ENCODE results near the gene C1orf210.
A peak's percentile ranks its signal among the peaks of the same experiment; 100 is the strongest.

Gene C1orf210

GRCh38 chr1:43285269-43285990, at the start of gene C1orf210:
Gene C1orf210 (minus strand): TSS chr1:43285581. CDS start chr1:43283270, 2,311 bp downstream.
- no peak for DNase-seq

DNA sequence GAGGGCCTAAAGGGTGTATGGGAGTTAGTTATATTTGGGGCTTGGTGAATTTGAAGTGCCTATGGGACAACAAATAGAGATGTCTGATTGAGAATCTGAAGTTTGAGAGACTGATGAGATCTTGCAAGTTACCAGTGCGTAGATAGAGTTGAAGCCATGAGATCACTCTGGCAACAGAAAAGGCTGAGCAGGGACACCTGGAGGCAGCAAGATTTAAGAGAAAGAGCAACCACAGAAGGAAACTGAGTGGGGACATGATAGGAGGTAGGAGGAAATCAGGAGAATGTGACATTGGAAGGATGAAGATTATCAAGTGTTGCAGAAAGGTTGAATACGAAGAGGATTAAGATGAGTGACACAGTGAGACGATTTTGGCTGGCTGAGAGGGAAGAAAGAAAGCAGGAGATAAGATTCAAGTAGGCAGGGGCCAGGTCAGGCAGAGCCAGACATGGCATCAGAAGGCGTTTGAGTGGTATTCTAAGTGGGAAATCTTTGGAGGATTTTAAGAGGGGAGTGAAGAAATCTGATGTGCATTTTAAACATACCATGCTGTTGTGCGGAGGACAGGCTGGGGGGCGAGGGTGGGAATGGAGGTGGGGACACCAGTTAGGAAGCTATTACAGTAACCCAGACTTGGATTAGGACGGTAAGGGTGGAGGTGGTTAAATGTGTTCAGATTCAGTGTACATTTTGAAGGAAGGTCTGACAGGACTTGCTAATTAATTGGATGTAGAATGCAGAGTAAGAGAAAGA, 49.2 kb upstream of the C1orf210 start:
- no peak for DNase-seq

- DNase-seq = no peak
Measured at GRCh38 chr1:43331688-43332087, 46.3 kb upstream of the C1orf210 start.

DNA sequence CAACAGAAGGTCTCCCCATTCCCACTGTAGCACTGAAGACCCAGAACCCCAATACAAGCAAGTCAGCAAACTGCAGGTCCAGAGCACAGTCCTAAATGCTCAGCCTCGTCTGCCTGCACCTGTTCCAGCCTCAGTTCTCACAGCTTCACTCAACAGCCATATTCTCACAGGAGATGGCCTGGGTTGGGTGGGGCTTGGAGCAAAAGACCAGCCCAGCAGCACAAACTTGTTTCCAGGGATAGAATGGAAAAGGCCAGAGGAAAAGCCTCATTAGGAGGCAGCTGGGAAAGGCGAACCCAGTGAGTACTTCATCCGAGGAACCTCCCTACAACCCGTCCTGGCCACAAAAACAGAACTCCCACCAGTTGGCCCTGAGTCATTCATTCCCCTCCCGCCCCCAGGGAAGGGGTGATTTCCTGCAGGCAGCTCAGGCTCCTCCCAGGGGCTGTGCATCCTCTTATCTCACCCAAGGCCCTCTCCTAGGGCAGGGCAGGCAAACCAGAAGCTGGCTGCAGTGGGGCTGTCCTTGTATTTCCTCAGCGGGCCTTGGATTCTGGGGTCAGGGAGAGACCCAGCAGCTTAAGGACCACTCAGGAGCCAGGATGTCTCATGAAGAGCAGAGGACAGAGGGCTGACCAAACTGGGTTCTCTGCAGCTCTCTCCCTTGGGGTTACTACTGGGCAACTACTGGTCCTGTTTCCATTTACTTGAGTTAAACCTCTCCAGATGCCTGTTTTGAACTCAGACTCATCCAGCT, 44.8 kb upstream of the C1orf210 start:
- DNase-seq = peak; percentile 73

DNA sequence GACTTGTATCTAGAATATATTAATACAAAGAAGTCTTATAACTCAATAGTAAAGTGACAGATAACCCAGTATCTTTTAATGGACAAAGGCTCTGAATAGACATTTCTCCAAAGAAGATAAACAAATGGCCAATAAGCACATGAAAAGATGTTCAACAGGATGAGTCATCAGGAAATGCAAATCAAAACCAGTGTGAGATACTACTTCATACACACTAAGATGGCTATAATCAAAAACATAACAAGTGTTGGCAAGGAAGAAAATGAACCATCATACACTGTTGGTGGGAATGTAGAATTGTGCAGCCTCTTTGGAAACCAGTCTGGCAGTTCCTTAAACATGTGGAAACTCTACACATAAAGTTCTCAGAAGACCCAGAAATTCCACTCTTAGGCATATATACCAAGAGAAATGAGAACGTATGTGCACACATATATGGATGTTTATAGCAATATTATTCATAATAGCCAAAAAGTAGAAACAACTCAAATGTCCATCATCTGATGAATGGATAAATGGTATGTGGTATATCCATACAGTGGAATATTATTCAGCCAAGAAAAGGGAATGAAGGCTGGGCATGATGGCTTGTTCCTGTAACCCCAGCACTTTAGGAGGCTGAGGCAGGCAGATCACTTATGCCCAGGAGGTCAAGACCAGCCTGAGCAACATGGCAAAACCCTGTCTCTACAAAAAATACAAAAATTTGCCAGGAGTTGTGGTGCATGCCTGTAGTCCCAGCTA, 42.3 kb upstream of the C1orf210 start:
- no peak for DNase-seq

GRCh38 chr1:43325381-43325780, 40.0 kb upstream of the C1orf210 start:
- no peak for DNase-seq

- no peak for DNase-seq
Measured at GRCh38 chr1:43324810-43325209, 39.4 kb upstream of the C1orf210 start.

GRCh38 chr1:43322506-43322905, 37.1 kb upstream of the C1orf210 start:
- no peak for DNase-seq

- no peak for DNase-seq
Measured at GRCh38 chr1:43321331-43321891, 36.0 kb upstream of the C1orf210 start.

DNA sequence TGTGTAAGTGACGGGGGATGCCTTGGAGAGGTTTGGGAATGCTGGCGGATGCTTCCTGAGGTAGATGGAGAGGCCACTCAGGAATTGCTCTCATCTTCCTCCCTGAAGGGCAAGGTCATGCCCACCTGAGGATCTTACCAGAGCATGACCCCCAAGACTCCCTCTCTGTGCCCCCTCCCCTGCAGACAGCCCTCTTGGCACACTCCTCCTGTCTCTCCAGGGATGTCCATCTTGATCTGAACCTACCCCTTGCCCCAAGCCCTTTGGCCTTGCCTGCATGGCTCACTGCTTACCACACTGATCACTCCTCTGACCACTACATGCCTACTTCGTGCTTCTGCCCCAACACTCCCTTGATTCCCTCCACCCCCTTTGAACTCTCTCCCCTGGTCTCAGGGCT, 34.4 kb upstream of the C1orf210 start:
- DNase-seq = no peak

DNA sequence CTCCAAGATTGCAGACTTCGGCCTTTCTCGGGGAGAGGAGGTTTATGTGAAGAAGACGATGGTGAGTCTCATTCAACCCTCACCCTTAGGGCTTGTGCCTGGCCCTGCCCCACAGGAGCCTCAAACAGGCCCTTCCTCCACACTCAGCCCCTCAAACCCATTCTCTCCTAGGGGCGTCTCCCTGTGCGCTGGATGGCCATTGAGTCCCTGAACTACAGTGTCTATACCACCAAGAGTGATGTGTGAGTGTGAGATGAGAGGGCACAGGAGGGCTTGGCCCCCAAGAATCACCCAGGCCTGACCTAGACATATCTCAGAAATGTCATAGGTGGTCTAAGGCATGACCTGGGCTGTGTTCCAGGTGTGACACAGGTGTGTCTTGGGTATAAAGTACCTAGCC, 33.9 kb upstream of the C1orf210 start:
- no peak for DNase-seq

GRCh38 chr1:43318831-43319230, 33.5 kb upstream of the C1orf210 start:
- DNase-seq = no peak

DNA sequence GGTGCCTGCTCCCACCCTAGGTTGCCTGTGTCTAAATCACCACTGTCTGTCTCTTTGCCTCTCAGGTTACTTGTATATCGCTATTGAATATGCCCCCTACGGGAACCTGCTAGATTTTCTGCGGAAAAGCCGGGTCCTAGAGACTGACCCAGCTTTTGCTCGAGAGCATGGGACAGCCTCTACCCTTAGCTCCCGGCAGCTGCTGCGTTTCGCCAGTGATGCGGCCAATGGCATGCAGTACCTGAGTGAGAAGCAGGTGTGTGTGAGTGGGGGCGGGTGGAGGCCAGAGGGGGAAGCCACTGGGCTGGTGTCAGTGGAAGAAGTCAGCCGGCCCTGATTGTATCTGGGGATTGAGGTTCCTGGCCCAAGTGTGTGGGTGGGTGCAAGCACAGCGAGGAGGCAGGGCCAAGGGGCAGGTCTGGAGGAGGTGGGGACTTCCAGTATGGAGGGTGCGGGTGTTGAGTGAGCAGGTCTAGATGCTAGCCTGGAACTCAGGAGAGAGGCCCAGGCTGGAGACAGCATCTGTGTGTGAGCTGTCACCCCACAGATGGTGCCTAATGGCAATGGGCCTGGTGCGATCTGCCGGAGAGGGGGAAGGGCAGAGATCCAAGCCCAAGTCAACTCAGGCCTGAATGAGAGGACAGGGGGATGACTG, 32.6 kb upstream of the C1orf210 start:
- DNase-seq = no peak

- no peak for DNase-seq
Measured at GRCh38 chr1:43316738-43317520, 31.5 kb upstream of the C1orf210 start.

DNA sequence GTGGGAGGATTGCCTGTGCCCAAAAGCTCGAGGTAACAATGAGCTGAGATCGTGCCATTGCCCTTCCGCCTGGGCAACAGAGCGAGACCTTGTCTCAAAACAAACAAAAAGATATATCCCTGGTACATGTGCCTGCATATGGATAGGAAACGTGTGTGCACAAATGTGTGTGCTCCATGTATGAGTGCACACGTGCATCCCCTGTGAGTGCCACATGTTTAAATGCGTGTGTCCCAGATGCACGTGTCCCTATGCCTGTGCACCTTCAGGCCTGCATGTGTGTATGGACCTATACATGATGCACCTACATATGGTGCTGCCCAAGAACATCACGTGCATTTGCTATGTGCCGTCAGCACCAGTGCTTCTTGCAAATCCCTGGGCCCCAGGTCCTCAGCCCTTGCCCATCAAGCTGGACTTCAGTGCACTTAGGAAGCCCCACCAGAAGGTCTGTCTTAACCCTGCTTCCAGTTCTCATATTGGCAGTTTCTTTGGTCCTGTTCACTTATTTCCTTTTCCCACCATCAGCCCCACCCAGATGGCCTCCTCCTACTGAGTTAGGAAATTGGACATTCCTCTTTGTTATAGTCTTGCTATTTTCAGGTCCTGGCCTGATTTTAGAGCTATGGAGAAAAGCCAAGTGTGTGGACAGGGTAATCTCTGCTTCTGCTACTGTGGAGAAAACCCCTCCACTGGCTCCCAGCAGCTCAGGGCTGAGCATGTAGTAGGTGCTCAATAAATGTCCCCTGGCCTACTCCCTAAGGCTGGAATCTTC, 30.8 kb upstream of the C1orf210 start:
- DNase-seq = no peak

GRCh38 chr1:43315481-43315880, 30.1 kb upstream of the C1orf210 start:
- DNase-seq = no peak

DNA sequence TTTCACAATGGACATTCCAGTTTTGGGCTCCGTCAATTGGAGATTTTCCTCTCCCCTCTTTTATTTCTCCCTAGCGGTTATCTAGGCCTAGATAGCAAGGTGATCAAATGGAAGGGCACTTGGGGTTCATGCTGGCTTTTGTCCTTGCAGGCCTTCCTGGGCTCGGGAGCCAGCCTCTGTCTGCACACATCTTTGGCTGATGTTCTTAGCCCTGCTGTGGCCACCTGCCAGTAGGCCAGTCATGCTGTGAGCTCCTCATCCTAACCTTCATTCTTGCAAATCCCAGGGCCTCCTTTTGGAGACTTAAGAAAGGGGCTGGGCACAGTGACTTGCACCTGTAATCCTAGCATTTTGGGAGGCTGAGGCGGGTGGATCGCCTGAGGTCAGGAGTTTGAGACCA, 28.9 kb upstream of the C1orf210 start:
- DNase-seq = no peak

DNA sequence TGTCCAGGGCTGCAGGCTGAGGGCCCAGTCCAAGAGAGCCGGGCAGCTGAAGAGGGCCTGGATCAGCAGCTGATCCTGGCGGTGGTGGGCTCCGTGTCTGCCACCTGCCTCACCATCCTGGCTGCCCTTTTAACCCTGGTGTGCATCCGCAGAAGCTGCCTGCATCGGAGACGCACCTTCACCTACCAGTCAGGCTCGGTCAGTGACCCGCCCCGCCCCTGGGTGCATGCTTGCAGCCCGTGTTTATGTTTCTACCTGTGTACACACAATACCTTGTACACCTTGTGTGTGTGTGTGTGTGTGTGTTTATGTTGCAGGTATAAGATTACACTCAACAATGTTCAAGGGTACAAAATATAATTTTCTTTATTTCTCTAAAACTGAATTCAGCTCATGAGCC, 28.4 kb upstream of the C1orf210 start:
- no peak for DNase-seq

- DNase-seq = no peak
Measured at GRCh38 chr1:43312663-43313515, 27.5 kb upstream of the C1orf210 start.

All from stimulated activated CD4-positive, alpha-beta T cell treated with anti-CD3 and anti-CD28 coated beads, Interleukin-4, amount 100 ng/mL, for 24 hours (primary cell).